H1 (cell line): ENCODE data around the gene GDNF. TPM values are rescaled to one million over a fixed set of nuclear protein-coding genes. Genes with fewer than 3 reads are reported as not detected.

Source experiments
- CBX5 ChIP-seq: fragments of 300-800, 300-1000 bp; sonication (generic); IDR thresholded peaks from 2 replicates; pipeline ENCODE4 v1.7.1; 2016; ENCODE audit warnings: antibody characterized with exemption, low read length, low read depth
- HDAC2 ChIP-seq, 2 experiments: fragments of 300-600 bp in 1 of 2; sonication (generic) in 1 of 2; IDR thresholded peaks; 2 replicates each; pipeline ENCODE4 v1.6.1; 2011 to 2012; ENCODE audit warnings: low read depth in 2 of 2, low read length in 2 of 2, mild to moderate bottlenecking in 2 of 2, moderate library complexity in 2 of 2, borderline replicate concordance in 1 of 2, inconsistent platforms in 1 of 2
- HDAC6 ChIP-seq: IDR thresholded peaks from one replicate; pipeline ENCODE4 v1.7.1; 2012; ENCODE audit warnings: low read depth, mild to moderate bottlenecking, inconsistent platforms, low read length, moderate library complexity
- KDM1A ChIP-seq: fragments of 200-600, 300-600 bp; sonication (generic); IDR thresholded peaks from 2 replicates; pipeline ENCODE4 v1.7.1; 2016; ENCODE audit warnings: mild to moderate bottlenecking, low read length, borderline replicate concordance
- KDM5A ChIP-seq: fragments of 200-600 bp; IDR thresholded peaks from 2 replicates; pipeline ENCODE4 v1.7.1; 2012; ENCODE audit warnings: mild to moderate bottlenecking, low read length, inconsistent platforms, mixed read lengths
- RXRA ChIP-seq: IDR thresholded peaks from 2 replicates; pipeline ENCODE4 v1.6.1; 2011; ENCODE audit warnings: low read depth, mild to moderate bottlenecking, low read length, moderate library complexity; ENCODE audit not compliant: insufficient read depth
- polyA plus RNA-seq, 7 experiments: library from polyadenylated mRNA; depleted of rRNA in 3 of 7; stranded (reverse) in 5 of 7; unstranded in 2 of 7; fragments of >200 nt in 5 of 7; fragments of 200-250 nt in 2 of 7; gene quantifications; 1 replicate in 5 of 7; 2 replicates in 1 of 7; 4 replicates in 1 of 7; pipeline versions ENCODE4 v1.2.1 to v1.2.3, GENCODE V29; 2011 to 2013; ENCODE audit warnings: missing spikeins in 2 of 7, mixed read lengths in 2 of 7
- total RNA-seq: library from RNA; stranded (reverse); fragmentation: NEBNext Ultra II Directional; extraction: Animal tissue kit (Norgen Biotek cat#: 25700); gene quantifications from 2 replicates; pipeline ENCODE4 v1.2.1, GENCODE V29; 2021
- TF ChIP-seq, protein P1 (sequence below): fragments of 300-600 bp; sonication (generic); IDR thresholded peaks from 2 replicates; pipeline ENCODE4 v1.7.1; 2012; ENCODE audit warnings: low read length, moderate library complexity, mild to moderate bottlenecking, inconsistent platforms; ENCODE audit not compliant: insufficient replicate concordance
- TF ChIP-seq, protein P2 (sequence below): IDR thresholded peaks from 2 replicates; pipeline ENCODE4 v1.6.1; 2012; ENCODE audit warnings: low read length, inconsistent platforms

GDNF gene
- total and polyA plus RNA-seq, 2 of the 8 experiments (the other 6 are each of a cell fraction or from before 2014, with no cell fraction given): 0.15 to 2.0 TPM

DNA sequence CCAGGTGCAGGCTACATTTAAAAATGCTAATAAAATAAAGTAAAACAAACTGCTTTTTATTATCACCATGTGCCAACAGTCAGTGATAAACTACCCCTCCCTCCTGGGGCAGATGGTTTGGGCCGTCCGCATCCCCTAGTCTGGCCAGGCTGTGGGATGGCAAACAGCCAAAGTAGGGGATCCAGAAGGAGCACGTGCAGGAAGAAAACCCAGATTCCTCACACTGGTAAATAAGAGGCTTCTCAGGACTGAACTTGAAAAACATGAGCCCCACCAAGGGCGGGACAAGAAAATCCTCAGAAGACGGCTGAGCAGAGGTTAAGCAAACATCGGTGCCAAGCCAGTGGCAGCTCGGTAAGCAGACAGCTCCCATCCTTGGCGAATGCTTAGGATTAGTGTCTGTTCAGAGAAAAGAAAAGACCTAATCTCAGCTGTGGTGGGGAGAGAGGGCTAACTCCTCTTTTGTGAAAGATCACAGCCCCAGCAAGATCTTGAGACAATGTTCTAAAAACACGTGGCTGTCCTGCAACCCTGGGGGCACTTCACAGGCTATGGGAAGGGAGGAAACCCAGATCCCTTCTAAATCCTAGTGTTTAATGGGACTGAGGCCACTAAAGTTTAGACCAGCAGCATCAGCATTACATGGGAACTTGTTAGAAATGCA lies 46.5 kb upstream of the GDNF start (continued):
- TF ChIP-seq, protein P1, sequence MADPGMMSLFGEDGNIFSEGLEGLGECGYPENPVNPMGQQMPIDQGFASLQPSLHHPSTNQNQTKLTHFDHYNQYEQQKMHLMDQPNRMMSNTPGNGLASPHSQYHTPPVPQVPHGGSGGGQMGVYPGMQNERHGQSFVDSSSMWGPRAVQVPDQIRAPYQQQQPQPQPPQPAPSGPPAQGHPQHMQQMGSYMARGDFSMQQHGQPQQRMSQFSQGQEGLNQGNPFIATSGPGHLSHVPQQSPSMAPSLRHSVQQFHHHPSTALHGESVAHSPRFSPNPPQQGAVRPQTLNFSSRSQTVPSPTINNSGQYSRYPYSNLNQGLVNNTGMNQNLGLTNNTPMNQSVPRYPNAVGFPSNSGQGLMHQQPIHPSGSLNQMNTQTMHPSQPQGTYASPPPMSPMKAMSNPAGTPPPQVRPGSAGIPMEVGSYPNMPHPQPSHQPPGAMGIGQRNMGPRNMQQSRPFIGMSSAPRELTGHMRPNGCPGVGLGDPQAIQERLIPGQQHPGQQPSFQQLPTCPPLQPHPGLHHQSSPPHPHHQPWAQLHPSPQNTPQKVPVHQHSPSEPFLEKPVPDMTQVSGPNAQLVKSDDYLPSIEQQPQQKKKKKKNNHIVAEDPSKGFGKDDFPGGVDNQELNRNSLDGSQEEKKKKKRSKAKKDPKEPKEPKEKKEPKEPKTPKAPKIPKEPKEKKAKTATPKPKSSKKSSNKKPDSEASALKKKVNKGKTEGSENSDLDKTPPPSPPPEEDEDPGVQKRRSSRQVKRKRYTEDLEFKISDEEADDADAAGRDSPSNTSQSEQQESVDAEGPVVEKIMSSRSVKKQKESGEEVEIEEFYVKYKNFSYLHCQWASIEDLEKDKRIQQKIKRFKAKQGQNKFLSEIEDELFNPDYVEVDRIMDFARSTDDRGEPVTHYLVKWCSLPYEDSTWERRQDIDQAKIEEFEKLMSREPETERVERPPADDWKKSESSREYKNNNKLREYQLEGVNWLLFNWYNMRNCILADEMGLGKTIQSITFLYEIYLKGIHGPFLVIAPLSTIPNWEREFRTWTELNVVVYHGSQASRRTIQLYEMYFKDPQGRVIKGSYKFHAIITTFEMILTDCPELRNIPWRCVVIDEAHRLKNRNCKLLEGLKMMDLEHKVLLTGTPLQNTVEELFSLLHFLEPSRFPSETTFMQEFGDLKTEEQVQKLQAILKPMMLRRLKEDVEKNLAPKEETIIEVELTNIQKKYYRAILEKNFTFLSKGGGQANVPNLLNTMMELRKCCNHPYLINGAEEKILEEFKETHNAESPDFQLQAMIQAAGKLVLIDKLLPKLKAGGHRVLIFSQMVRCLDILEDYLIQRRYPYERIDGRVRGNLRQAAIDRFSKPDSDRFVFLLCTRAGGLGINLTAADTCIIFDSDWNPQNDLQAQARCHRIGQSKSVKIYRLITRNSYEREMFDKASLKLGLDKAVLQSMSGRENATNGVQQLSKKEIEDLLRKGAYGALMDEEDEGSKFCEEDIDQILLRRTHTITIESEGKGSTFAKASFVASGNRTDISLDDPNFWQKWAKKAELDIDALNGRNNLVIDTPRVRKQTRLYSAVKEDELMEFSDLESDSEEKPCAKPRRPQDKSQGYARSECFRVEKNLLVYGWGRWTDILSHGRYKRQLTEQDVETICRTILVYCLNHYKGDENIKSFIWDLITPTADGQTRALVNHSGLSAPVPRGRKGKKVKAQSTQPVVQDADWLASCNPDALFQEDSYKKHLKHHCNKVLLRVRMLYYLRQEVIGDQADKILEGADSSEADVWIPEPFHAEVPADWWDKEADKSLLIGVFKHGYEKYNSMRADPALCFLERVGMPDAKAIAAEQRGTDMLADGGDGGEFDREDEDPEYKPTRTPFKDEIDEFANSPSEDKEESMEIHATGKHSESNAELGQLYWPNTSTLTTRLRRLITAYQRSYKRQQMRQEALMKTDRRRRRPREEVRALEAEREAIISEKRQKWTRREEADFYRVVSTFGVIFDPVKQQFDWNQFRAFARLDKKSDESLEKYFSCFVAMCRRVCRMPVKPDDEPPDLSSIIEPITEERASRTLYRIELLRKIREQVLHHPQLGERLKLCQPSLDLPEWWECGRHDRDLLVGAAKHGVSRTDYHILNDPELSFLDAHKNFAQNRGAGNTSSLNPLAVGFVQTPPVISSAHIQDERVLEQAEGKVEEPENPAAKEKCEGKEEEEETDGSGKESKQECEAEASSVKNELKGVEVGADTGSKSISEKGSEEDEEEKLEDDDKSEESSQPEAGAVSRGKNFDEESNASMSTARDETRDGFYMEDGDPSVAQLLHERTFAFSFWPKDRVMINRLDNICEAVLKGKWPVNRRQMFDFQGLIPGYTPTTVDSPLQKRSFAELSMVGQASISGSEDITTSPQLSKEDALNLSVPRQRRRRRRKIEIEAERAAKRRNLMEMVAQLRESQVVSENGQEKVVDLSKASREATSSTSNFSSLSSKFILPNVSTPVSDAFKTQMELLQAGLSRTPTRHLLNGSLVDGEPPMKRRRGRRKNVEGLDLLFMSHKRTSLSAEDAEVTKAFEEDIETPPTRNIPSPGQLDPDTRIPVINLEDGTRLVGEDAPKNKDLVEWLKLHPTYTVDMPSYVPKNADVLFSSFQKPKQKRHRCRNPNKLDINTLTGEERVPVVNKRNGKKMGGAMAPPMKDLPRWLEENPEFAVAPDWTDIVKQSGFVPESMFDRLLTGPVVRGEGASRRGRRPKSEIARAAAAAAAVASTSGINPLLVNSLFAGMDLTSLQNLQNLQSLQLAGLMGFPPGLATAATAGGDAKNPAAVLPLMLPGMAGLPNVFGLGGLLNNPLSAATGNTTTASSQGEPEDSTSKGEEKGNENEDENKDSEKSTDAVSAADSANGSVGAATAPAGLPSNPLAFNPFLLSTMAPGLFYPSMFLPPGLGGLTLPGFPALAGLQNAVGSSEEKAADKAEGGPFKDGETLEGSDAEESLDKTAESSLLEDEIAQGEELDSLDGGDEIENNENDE: no peak
- no peak for TF ChIP-seq HDAC2 (IDR thresholded peaks at IDR 0.05; ENCODE audit: borderline replicate concordance in 1 of 2, low read depth in 2 of 2, low read length in 2 of 2)
- TF ChIP-seq RXRA: no peak
- TF ChIP-seq HDAC6: no peak
- no peak for TF ChIP-seq CBX5
- TF ChIP-seq KDM5A: no peak
- TF ChIP-seq, protein P2, sequence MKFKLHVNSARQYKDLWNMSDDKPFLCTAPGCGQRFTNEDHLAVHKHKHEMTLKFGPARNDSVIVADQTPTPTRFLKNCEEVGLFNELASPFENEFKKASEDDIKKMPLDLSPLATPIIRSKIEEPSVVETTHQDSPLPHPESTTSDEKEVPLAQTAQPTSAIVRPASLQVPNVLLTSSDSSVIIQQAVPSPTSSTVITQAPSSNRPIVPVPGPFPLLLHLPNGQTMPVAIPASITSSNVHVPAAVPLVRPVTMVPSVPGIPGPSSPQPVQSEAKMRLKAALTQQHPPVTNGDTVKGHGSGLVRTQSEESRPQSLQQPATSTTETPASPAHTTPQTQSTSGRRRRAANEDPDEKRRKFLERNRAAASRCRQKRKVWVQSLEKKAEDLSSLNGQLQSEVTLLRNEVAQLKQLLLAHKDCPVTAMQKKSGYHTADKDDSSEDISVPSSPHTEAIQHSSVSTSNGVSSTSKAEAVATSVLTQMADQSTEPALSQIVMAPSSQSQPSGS: no peak
- TF ChIP-seq KDM1A: no peak
